Measurements from ENCODE around the gene CCDC57. TPM values are rescaled to one million over a fixed set of nuclear protein-coding genes. Genes with fewer than 3 reads are reported as not detected.

CCDC57 gene
- total and polyA plus RNA-seq, 9 of the 15 experiments (the other 6 are each of a cell fraction or from before 2014, with no cell fraction given): 0.83 to 36.2 (median 13.6) TPM

GRCh38 chr17:82225368-82226029, 12.9 kb upstream of the CCDC57 start (continued):
- TF ChIP-seq MTA3 (IDR thresholded peaks at IDR 0.05; ENCODE audit: borderline replicate concordance): no peak
- TF ChIP-seq POLR2B (IDR thresholded peaks at IDR 0.05; ENCODE audit: low read depth, partially characterized antibody): no peak
- TF ChIP-seq KLF1 (tag; IDR thresholded peaks at IDR 0.05): no peak
- TF ChIP-seq NCOA1 (IDR thresholded peaks at IDR 0.05; ENCODE audit: low read depth): no peak
- TF ChIP-seq DLX4 (CRISPR knock-in tag; IDR thresholded peaks at IDR 0.05): no peak
- TF ChIP-seq MAFG (tag; conservative IDR thresholded peaks at IDR 0.05): no peak
- no peak for TF ChIP-seq ARID3A (IDR thresholded peaks at IDR 0.05; ENCODE audit: borderline replicate concordance, low read depth, low read length)
- no peak for TF ChIP-seq FOXA3 (CRISPR knock-in tag; conservative IDR thresholded peaks at IDR 0.05 in 1 of 2, IDR thresholded peaks at IDR 0.05 in 1 of 2)
- no peak for TF ChIP-seq ZNF197 (CRISPR knock-in tag; IDR thresholded peaks at IDR 0.05; ENCODE audit: low read depth)
- TF ChIP-seq MAZ (CRISPR knock-in tag; conservative IDR thresholded peaks at IDR 0.05 in 1 of 2, IDR thresholded peaks at IDR 0.05 in 1 of 2): no peak
- no peak for TF ChIP-seq KAT7 (CRISPR knock-in tag; IDR thresholded peaks at IDR 0.05; ENCODE audit: borderline replicate concordance)
- no peak for TF ChIP-seq PTBP1 (IDR thresholded peaks at IDR 0.05; ENCODE audit: low read depth, low read length)
- TF ChIP-seq, protein P1, sequence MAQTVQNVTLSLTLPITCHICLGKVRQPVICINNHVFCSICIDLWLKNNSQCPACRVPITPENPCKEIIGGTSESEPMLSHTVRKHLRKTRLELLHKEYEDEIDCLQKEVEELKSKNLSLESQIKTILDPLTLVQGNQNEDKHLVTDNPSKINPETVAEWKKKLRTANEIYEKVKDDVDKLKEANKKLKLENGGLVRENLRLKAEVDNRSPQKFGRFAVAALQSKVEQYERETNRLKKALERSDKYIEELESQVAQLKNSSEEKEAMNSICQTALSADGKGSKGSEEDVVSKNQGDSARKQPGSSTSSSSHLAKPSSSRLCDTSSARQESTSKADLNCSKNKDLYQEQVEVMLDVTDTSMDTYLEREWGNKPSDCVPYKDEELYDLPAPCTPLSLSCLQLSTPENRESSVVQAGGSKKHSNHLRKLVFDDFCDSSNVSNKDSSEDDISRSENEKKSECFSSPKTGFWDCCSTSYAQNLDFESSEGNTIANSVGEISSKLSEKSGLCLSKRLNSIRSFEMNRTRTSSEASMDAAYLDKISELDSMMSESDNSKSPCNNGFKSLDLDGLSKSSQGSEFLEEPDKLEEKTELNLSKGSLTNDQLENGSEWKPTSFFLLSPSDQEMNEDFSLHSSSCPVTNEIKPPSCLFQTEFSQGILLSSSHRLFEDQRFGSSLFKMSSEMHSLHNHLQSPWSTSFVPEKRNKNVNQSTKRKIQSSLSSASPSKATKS (CRISPR knock-in tag; IDR thresholded peaks at IDR 0.05): no peak
- TF ChIP-seq ZNF766 (CRISPR knock-in tag; conservative IDR thresholded peaks at IDR 0.05): 0 out of 2 replicates have a peak, but pooled peaks have one; percentile 19
- TF ChIP-seq ZNF23 (CRISPR knock-in tag; IDR thresholded peaks at IDR 0.05): no peak
- no peak for TF ChIP-seq THRAP3 (IDR thresholded peaks at IDR 0.05; ENCODE audit: borderline replicate concordance)
- TF ChIP-seq RNF2 (IDR thresholded peaks at IDR 0.05): no peak
- TF ChIP-seq ZNF263 (CRISPR knock-in tag; IDR thresholded peaks at IDR 0.05; ENCODE audit: borderline replicate concordance): peak; percentile 1; the same call in 1 of the 2 replicates
- TF ChIP-seq TAF9B (IDR thresholded peaks at IDR 0.05; ENCODE audit: partially characterized antibody): no peak
- TF ChIP-seq ID3 (CRISPR knock-in tag; IDR thresholded peaks at IDR 0.05): no peak
- no peak for TF ChIP-seq ID3 (tag; IDR thresholded peaks at IDR 0.05)
- no peak for TF ChIP-seq ZNF3 (CRISPR knock-in tag; IDR thresholded peaks at IDR 0.05)
